Measurements from ENCODE around the gene ZNHIT3.

- TF ChIP-seq CTCF (IDR thresholded peaks at IDR 0.05), result no peak
- TF ChIP-seq EP300 (IDR thresholded peaks at IDR 0.05), result no peak
- no peak for TF ChIP-seq POLR2AphosphoS5 (IDR thresholded peaks at IDR 0.05)
Measured at GRCh38 chr17:36501351-36501750, 14.9 kb downstream of the ZNHIT3 start.

Data from suprapubic skin (tissue), 4 donors.